G401 (cell line): ENCODE data around the gene ZNF362. TPM values are rescaled to one million over a fixed set of nuclear protein-coding genes. Genes with fewer than 3 reads are reported as not detected.

Source experiments
- DNase-seq: peaks from one replicate; pipeline ENCODE4 v3.0.0-alpha.2; 2015; ENCODE audit warnings: low spot score
- in situ Hi-C: cut with HindIII; loops from 2 replicates; pipeline ENCODE4 v1.10.0; 2016; ENCODE audit warnings: low sequenced_read_pairs, mixed read lengths
- total RNA-seq: library from RNA; depleted of rRNA; stranded (reverse); fragments of >200 nt; shearing (Covaris generic); gene quantifications from 2 replicates; pipeline ENCODE4 v1.2.3, GENCODE V29; 2014

Gene ZNF362
- total RNA-seq, 1 experiment from 2014 or later = 13.5 TPM

- no peak for DNase-seq
- in situ Hi-C loops = no loop called here
Observed at GRCh38 chr1:33242652-33243051, 13.6 kb upstream of the ZNF362 start.

GRCh38 chr1:33244143-33244808 is 12.0 kb upstream of the ZNF362 start:
- in situ Hi-C loops = no loop called here
- no peak for DNase-seq

GRCh38 chr1:33244809-33245186 is 11.5 kb upstream of the ZNF362 start:
- in situ Hi-C loops = no loop called here
- DNase-seq = no peak

- in situ Hi-C loops = no loop called here
- no peak for DNase-seq
Observed at GRCh38 chr1:33246171-33246570, 10.1 kb upstream of the ZNF362 start.

- in situ Hi-C loops = no loop called here
Observed at GRCh38 chr1:33247545-33247944, 8.7 kb upstream of the ZNF362 start.

GRCh38 chr1:33248244-33248643 is 8.0 kb upstream of the ZNF362 start:
- in situ Hi-C loops = no loop called here
- no peak for DNase-seq

More at GRCh38 chr1:33247545-33247944, 8.7 kb upstream of the ZNF362 start:
- no peak for DNase-seq

GRCh38 chr1:33249422-33249821 is 6.9 kb upstream of the ZNF362 start:
- in situ Hi-C loops = no loop called here
- DNase-seq = no peak

- no peak for DNase-seq
- in situ Hi-C loops = no loop called here
Observed at GRCh38 chr1:33250217-33250616, 6.1 kb upstream of the ZNF362 start.

- in situ Hi-C loops = no loop called here
- DNase-seq = no peak
Observed at GRCh38 chr1:33250724-33251123, 5.6 kb upstream of the ZNF362 start.

- in situ Hi-C loops = no loop called here
Observed at GRCh38 chr1:33254491-33254890, 1.8 kb upstream of the ZNF362 start.

GRCh38 chr1:33255347-33256220 is 708 bp upstream of the ZNF362 start:
- peak; percentile 91 for DNase-seq
- in situ Hi-C loops = no loop called here

More at GRCh38 chr1:33254491-33254890, 1.8 kb upstream of the ZNF362 start:
- no peak for DNase-seq

GRCh38 chr1:33256221-33256470 is 146 bp upstream of the ZNF362 start:
- no peak for DNase-seq
- in situ Hi-C loops = no loop called here

- DNase-seq = no peak
- in situ Hi-C loops = no loop called here
Observed at GRCh38 chr1:33257207-33257771, 997 bp downstream of the ZNF362 start.

- in situ Hi-C loops = no loop called here
- no peak for DNase-seq
Observed at GRCh38 chr1:33257772-33258712, 1.8 kb downstream of the ZNF362 start.

GRCh38 chr1:33258788-33259274 is 2.5 kb downstream of the ZNF362 start:
- no peak for DNase-seq
- in situ Hi-C loops = no loop called here

GRCh38 chr1:33259879-33260278 is 3.6 kb downstream of the ZNF362 start:
- no peak for DNase-seq
- in situ Hi-C loops = no loop called here

GRCh38 chr1:33260439-33260838 is 4.1 kb downstream of the ZNF362 start:
- in situ Hi-C loops = no loop called here

GRCh38 chr1:33261344-33261743 is 5.1 kb downstream of the ZNF362 start:
- DNase-seq = no peak
- in situ Hi-C loops = no loop called here

More at GRCh38 chr1:33260439-33260838, 4.1 kb downstream of the ZNF362 start:
- DNase-seq = no peak

GRCh38 chr1:33263890-33264504 is 7.7 kb downstream of the ZNF362 start:
- no peak for DNase-seq

More at GRCh38 chr1:33263890-33264504, 7.7 kb downstream of the ZNF362 start:
- in situ Hi-C loops = no loop called here
